Vagina (tissue), 2 donors: ENCODE measurements around the gene BICD1. TPM values are rescaled to one million over a fixed set of nuclear protein-coding genes. Genes with fewer than 3 reads are reported as not detected.

ENCODE experiments used
- DNase-seq, 2 donors: peaks; one replicate each; pipeline ENCODE4 v3.0.0-alpha.2; 2017; ENCODE audit errors: extremely low spot score in 2 of 2
- H3K27ac ChIP-seq: fragments of 200-600 bp; sonication (generic); one replicate; pipeline ENCODE4 v1.5.1; 2019
- H3K27me3 ChIP-seq: fragments of 200-600 bp; sonication (generic); one replicate; pipeline ENCODE4 v1.5.1; 2019
- H3K36me3 ChIP-seq, 2 donors: fragments of 200-600 bp; sonication (generic); one replicate each; pipeline ENCODE4 v1.5.1; 2017 to 2019
- H3K4me1 ChIP-seq: fragments of 200-600 bp; sonication (generic); one replicate; pipeline ENCODE4 v1.5.1; 2019
- H3K4me3 ChIP-seq, 2 donors: fragments of 200-600 bp; sonication (generic); 1 replicate in 1 of 2; 2 replicates in 1 of 2; pipeline ENCODE4 v1.5.1; 2016 to 2019
- H3K9me3 ChIP-seq: fragments of 200-600 bp; sonication (generic); one replicate; pipeline ENCODE4 v1.5.1; 2019
- CTCF ChIP-seq, 3 experiments: fragments of 450-650 bp in 2 of 3; fragments of 200-600 bp in 1 of 3; sonication (generic) in 1 of 3; IDR thresholded peaks; one replicate each; pipeline ENCODE4 v1.5.1; 2017 to 2019; ENCODE audit warnings: antibody characterized with exemption in 3 of 3, mild to moderate bottlenecking in 2 of 3, moderate library complexity in 2 of 3
- POLR2A ChIP-seq, 2 donors: fragments of 450-650 bp; IDR thresholded peaks; one replicate each; pipeline ENCODE4 v1.6.1; 2017; ENCODE audit warnings: antibody characterized with exemption in 2 of 2, mild to moderate bottlenecking in 2 of 2, moderate library complexity in 2 of 2
- POLR2AphosphoS5 ChIP-seq, 2 donors: sonication (generic); formaldehyde crosslinking; IDR thresholded peaks; one replicate each; pipeline ENCODE4 v1.9.0; 2017; ENCODE audit warnings: antibody characterized with exemption in 2 of 2, mild to moderate bottlenecking in 2 of 2, low read depth in 1 of 2; ENCODE audit not compliant: insufficient read depth in 1 of 2
- intact Hi-C: fragments of 100-400 bp; cut with DNase I; formaldehyde crosslinking; loops from one replicate; pipeline ENCODE4 v1.15.1; 2023
- total RNA-seq: library from RNA; depleted of rRNA; stranded (reverse); fragments of >200 nt; gene quantifications from one replicate; pipeline ENCODE4 v1.2.3, GENCODE V29; 2016

Gene BICD1
- total RNA-seq, 1 donor from 2014 or later = 19.6 TPM

GRCh38 chr12:32124637-32125036 is 18.0 kb downstream of the BICD1 start:
- H3K9me3 ChIP-seq = no peaks in the 10 kb centered on the region
- intact Hi-C loops = no loop called here
- no peaks in the 10 kb centered on the region for H3K36me3 ChIP-seq
- H3K4me1 ChIP-seq = no peaks in the 10 kb centered on the region
- DNase-seq = no peak
- no peaks in the 10 kb centered on the region for H3K27me3 ChIP-seq
- TF ChIP-seq POLR2A (IDR thresholded peaks at IDR 0.05) (no peak), CTCF (IDR thresholded peaks at IDR 0.05) (no peak), POLR2AphosphoS5 (IDR thresholded peaks at IDR 0.05; ENCODE audit: insufficient read depth in 1 of 2, low read depth in 1 of 2) (no peak)
- no peak overlapping the region for H3K4me3 ChIP-seq
- no peak overlapping the region for H3K27ac ChIP-seq

GRCh38 chr12:32125455-32126084 is 18.9 kb downstream of the BICD1 start:
- intact Hi-C loops = no loop called here
- H3K36me3 ChIP-seq = no peaks in the 10 kb centered on the region
- no peak for TF ChIP-seq POLR2AphosphoS5 (IDR thresholded peaks at IDR 0.05; ENCODE audit: insufficient read depth in 1 of 2, low read depth in 1 of 2)
- no peak for TF ChIP-seq CTCF (IDR thresholded peaks at IDR 0.05)
- no peak for TF ChIP-seq POLR2A (IDR thresholded peaks at IDR 0.05)
- H3K9me3 ChIP-seq = no peaks in the 10 kb centered on the region
- H3K27ac ChIP-seq = no peak overlapping the region
- no peaks in the 10 kb centered on the region for H3K27me3 ChIP-seq
- DNase-seq = no peak
- no peak overlapping the region for H3K4me3 ChIP-seq
- H3K4me1 ChIP-seq = no peaks in the 10 kb centered on the region

GRCh38 chr12:32126720-32127119 is 20.1 kb downstream of the BICD1 start:
- no peaks in the 10 kb centered on the region for H3K4me1 ChIP-seq
- no peaks in the 10 kb centered on the region for H3K9me3 ChIP-seq
- no peak overlapping the region for H3K27ac ChIP-seq
- no peak for TF ChIP-seq CTCF (IDR thresholded peaks at IDR 0.05)
- no peak for TF ChIP-seq POLR2A (IDR thresholded peaks at IDR 0.05)
- no peak for TF ChIP-seq POLR2AphosphoS5 (IDR thresholded peaks at IDR 0.05; ENCODE audit: insufficient read depth in 1 of 2, low read depth in 1 of 2)
- no peak overlapping the region for H3K4me3 ChIP-seq
- H3K36me3 ChIP-seq = no peaks in the 10 kb centered on the region
- intact Hi-C loops = no loop called here
- no peaks in the 10 kb centered on the region for H3K27me3 ChIP-seq
- no peak for DNase-seq

- no peak for TF ChIP-seq CTCF (IDR thresholded peaks at IDR 0.05)
- TF ChIP-seq POLR2AphosphoS5 (IDR thresholded peaks at IDR 0.05; ENCODE audit: insufficient read depth in 1 of 2, low read depth in 1 of 2) = no peak
- no peak for TF ChIP-seq POLR2A (IDR thresholded peaks at IDR 0.05)
- Histone ChIP-seq H3K9me3 (no peaks in the 10 kb centered on the region), H3K4me3 (no peak overlapping the region), H3K4me1 (peaks cover 6% of the 10 kb centered on the region), H3K27ac (no peak overlapping the region), H3K36me3 (no peaks in the 10 kb centered on the region), H3K27me3 (no peaks in the 10 kb centered on the region)
- no peak for DNase-seq
- intact Hi-C loops = no loop called here
Measured at GRCh38 chr12:32131666-32132065, 25.0 kb downstream of the BICD1 start.

- no peaks in the 10 kb centered on the region for H3K9me3 ChIP-seq
- H3K27ac ChIP-seq = no peak overlapping the region
- no peak for TF ChIP-seq POLR2A (IDR thresholded peaks at IDR 0.05)
- TF ChIP-seq CTCF (IDR thresholded peaks at IDR 0.05) = no peak
- TF ChIP-seq POLR2AphosphoS5 (IDR thresholded peaks at IDR 0.05; ENCODE audit: insufficient read depth in 1 of 2, low read depth in 1 of 2) = no peak
- peaks cover 6% of the 10 kb centered on the region for H3K4me1 ChIP-seq
- intact Hi-C loops = no loop called here
- H3K27me3 ChIP-seq = no peaks in the 10 kb centered on the region
- DNase-seq = no peak
- no peaks in the 10 kb centered on the region for H3K36me3 ChIP-seq
- H3K4me3 ChIP-seq = no peak overlapping the region
Measured at GRCh38 chr12:32134101-32134888, 27.6 kb downstream of the BICD1 start.
